HFF-Myc (cell line): ENCODE data around the gene FLT3.
A peak's percentile ranks its signal among the peaks of the same experiment; 100 is the strongest.

Experiments used
- DNase-seq: peaks from one replicate; pipeline ENCODE4 v3.0.0-alpha.2; 2011; ENCODE audit warnings: low read depth; ENCODE audit errors: extremely low read depth
- H3K4me3 ChIP-seq: replicated peaks from 2 replicates; pipeline ENCODE4 v1.5.1; 2011; ENCODE audit warnings: low read depth, mild to moderate bottlenecking, control low read depth, low read length
- CTCF ChIP-seq: IDR thresholded peaks from 2 replicates; pipeline ENCODE4 v1.5.1; 2012; ENCODE audit warnings: mild to moderate bottlenecking, low read depth, low read length, control low read depth; ENCODE audit errors: missing control alignments

Gene FLT3

GRCh38 chr13:28138012-28138755, 37.8 kb upstream of the FLT3 start, which contains the start of gene PAN3:
PAN3 (plus strand) TSS chr13:28138545; CDS start chr13:28138658, 113 bp downstream.
- H3K4me3 ChIP-seq: peak within 1 kb of the TSS; percentile 87
- DNase-seq: peak; percentile 56
- TF ChIP-seq CTCF: no peak

GRCh38 chr13:28137596-28137995, 37.2 kb upstream of the FLT3 start:
- no peak for DNase-seq
- no peak for TF ChIP-seq CTCF
- H3K4me3 ChIP-seq: peak overlapping the region; percentile 87

GRCh38 chr13:28136916-28137315, 36.5 kb upstream of the FLT3 start:
- no peak for TF ChIP-seq CTCF
- no peak for DNase-seq
- H3K4me3 ChIP-seq: peak overlapping the region; percentile 87

GRCh38 chr13:28131646-28132045, 31.3 kb upstream of the FLT3 start:
- no peak for TF ChIP-seq CTCF
- no peak overlapping the region for H3K4me3 ChIP-seq
- DNase-seq: no peak

GRCh38 chr13:28129911-28130693, 29.7 kb upstream of the FLT3 start:
- TF ChIP-seq CTCF: no peak
- no peak overlapping the region for H3K4me3 ChIP-seq
- DNase-seq: no peak

GRCh38 chr13:28128926-28129325, 28.6 kb upstream of the FLT3 start:
- no peak for TF ChIP-seq CTCF
- no peak for DNase-seq
- H3K4me3 ChIP-seq: no peak overlapping the region
